Measurements from ENCODE around the gene AJAP1.

Gene AJAP1

GRCh38 chr1:4781646-4782045 lies 127.2 kb downstream of the AJAP1 start:
- no peak for DNase-seq

- DNase-seq, result no peak
These were observed 130.4 kb downstream of the AJAP1 start for GRCh38 chr1:4784761-4785160.

GRCh38 chr1:4786055-4786454 lies 131.6 kb downstream of the AJAP1 start:
- DNase-seq, result no peak

- DNase-seq, result no peak
These were observed 133.1 kb downstream of the AJAP1 start for GRCh38 chr1:4787551-4787950.

- no peak for DNase-seq
These were observed 138.2 kb downstream of the AJAP1 start for GRCh38 chr1:4792565-4792964.

GRCh38 chr1:4794020-4794780 lies 139.8 kb downstream of the AJAP1 start:
- DNase-seq, result no peak

GRCh38 chr1:4796161-4797015 lies 142.0 kb downstream of the AJAP1 start:
- no peak for DNase-seq

GRCh38 chr1:4797016-4797410 lies 142.6 kb downstream of the AJAP1 start:
- DNase-seq, result no peak

GRCh38 chr1:4797429-4797828 lies 143.0 kb downstream of the AJAP1 start:
- DNase-seq, result no peak

GRCh38 chr1:4801192-4801924 lies 146.9 kb downstream of the AJAP1 start:
- DNase-seq, result no peak

- DNase-seq, result no peak
These were observed 147.6 kb downstream of the AJAP1 start for GRCh38 chr1:4802024-4802423.

GRCh38 chr1:4803335-4803734 lies 148.9 kb downstream of the AJAP1 start:
- no peak for DNase-seq

GRCh38 chr1:4805987-4806386 lies 151.6 kb downstream of the AJAP1 start:
- no peak for DNase-seq

- no peak for DNase-seq
These were observed 166.1 kb downstream of the AJAP1 start for GRCh38 chr1:4820543-4820942.

GRCh38 chr1:4825800-4826450 lies 171.5 kb downstream of the AJAP1 start:
- DNase-seq, result no peak

GRCh38 chr1:4830707-4831106 lies 176.3 kb downstream of the AJAP1 start:
- DNase-seq, result no peak

GRCh38 chr1:4836574-4836973 lies 182.2 kb downstream of the AJAP1 start:
- no peak for DNase-seq

- no peak for DNase-seq
These were observed 182.7 kb downstream of the AJAP1 start for GRCh38 chr1:4837031-4837600.

- no peak for DNase-seq
These were observed 183.3 kb downstream of the AJAP1 start for GRCh38 chr1:4837752-4838151.

GRCh38 chr1:4838231-4838630 lies 183.8 kb downstream of the AJAP1 start:
- no peak for DNase-seq
